ENCODE measurements around the gene PARN. TPM values are rescaled to one million over a fixed set of nuclear protein-coding genes. Genes with fewer than 3 reads are reported as not detected.

Gene PARN
- total and polyA plus RNA-seq, 2 of the 8 experiments (the other 6 are each of a cell fraction or from before 2014, with no cell fraction given) = 24.5 to 44.6 TPM

GRCh38 chr16:14524979-14525378 lies 105.1 kb downstream of the PARN start:
- Histone ChIP-seq H3K23ac (ENCODE audit: insufficient read length) (no peak overlapping the region), H3K27ac (ENCODE audit: low read depth, low read length) (no peak overlapping the region), H2AFZ (ENCODE audit: low read length) (no peak overlapping the region), H3K4me1 (replicated peaks in 1 of 4; ENCODE audit: control insufficient read depth in 3 of 4, insufficient read depth in 4 of 4, low read length in 3 of 4) (peaks cover 8 to 34% (median 24%) of the 10 kb centered on the region in 4 experiments), H4K91ac (replicated peaks; ENCODE audit: insufficient read length, low read length) (no peak overlapping the region), H3K9me3 (ENCODE audit: insufficient read depth in 2 of 2, low read depth in 1 of 2, low read length in 1 of 2) (no peaks in the 10 kb centered on the region), H3K18ac (ENCODE audit: extremely low read depth, low read length) (no peak overlapping the region), H3K4ac (replicated peaks; ENCODE audit: insufficient read length, low read depth, low read length) (no peak overlapping the region), H3K4me2 (ENCODE audit: insufficient read depth in 1 of 2, low read depth in 2 of 2, low read length in 2 of 2) (no peak overlapping the region), H2BK20ac (ENCODE audit: low read length) (no peak overlapping the region), H3K4me3 (ENCODE audit: extremely low read depth in 1 of 4, insufficient read depth in 2 of 4, low read depth in 3 of 4, low read length in 4 of 4) (no peak overlapping the region), H3K9ac (replicated peaks in 1 of 4; ENCODE audit: extremely low read depth in 1 of 4, low read depth in 3 of 4, low read length in 3 of 4) (no peak overlapping the region), H2BK15ac (ENCODE audit: low read length) (no peak overlapping the region), H4K5ac (ENCODE audit: insufficient read length, low read depth, low read length) (no peak overlapping the region), H2BK5ac (ENCODE audit: low read depth, low read length) (no peak overlapping the region), H3K79me1 (ENCODE audit: low read depth, low read length) (no peaks in the 10 kb centered on the region; the same call in 1 of the 2 replicates), H3K14ac (ENCODE audit: insufficient read length) (no peak overlapping the region), H3K56ac (replicated peaks; ENCODE audit: insufficient read length, low read depth, low read length) (no peak overlapping the region), H2BK120ac (replicated peaks; ENCODE audit: low read depth, low read length) (no peak overlapping the region), H2BK12ac (ENCODE audit: low read depth, low read length) (no peak overlapping the region), H2AK5ac (ENCODE audit: low read depth, low read length) (no peak overlapping the region), H4K8ac (ENCODE audit: extremely low read depth, insufficient read depth, low read length) (no peak overlapping the region), H3K23me2 (ENCODE audit: low read depth, low read length) (no peaks in the 10 kb centered on the region), H3K36me3 (ENCODE audit: control insufficient read depth in 2 of 4, insufficient read depth in 4 of 4, low read length in 3 of 4) (no peaks in the 10 kb centered on the region), H4K20me1 (replicated peaks in 1 of 2; ENCODE audit: control insufficient read depth in 1 of 2, insufficient read depth in 2 of 2, low read length in 2 of 2) (no peaks in the 10 kb centered on the region), H3K27me3 (replicated peaks in 1 of 4; ENCODE audit: control insufficient read depth in 3 of 4, extremely low read depth in 1 of 4, insufficient read depth in 3 of 4, low read length in 3 of 4) (no peaks in the 10 kb centered on the region), H3K79me2 (ENCODE audit: control insufficient read depth in 1 of 2, insufficient read depth in 2 of 2, low read length in 2 of 2) (peaks cover 0 to 4% of the 10 kb centered on the region in 2 experiments; a peak in 1 of 4 replicates)
- CTCF ChIA-PET (ENCODE audit: partially characterized antibody) = interaction anchor here (1.1 to 1.2 kb wide), 2 partner anchors 13 to 20 kb away, joined by 4 to 6 read pairs; no protein-coding TSS in a partner anchor
- POLR2A ChIA-PET (ENCODE audit: partially characterized antibody) = interaction anchor here (1.4 kb wide), 1 partner anchor 23 kb away, joined by 3 read pairs; no protein-coding TSS in a partner anchor
- FAIRE-seq = no peak
- WGBS, 2 experiments (ENCODE audit: extremely low coverage in 1 of 2, insufficient coverage in 1 of 2, insufficient read length in 1 of 2, insufficient replicate concordance in 2 of 2, low coverage in 1 of 2, low lambda C conversion rate in 2 of 2, missing lambda C conversion rate in 1 of 2) = 93% methylated on average over 3 of the region's 3 CpGs; no CpG with 5 or more reads in 1 of the 2 experiments
- DNase-seq (ENCODE audit: low read depth in 1 of 2, low spot score in 2 of 2) = no peak
- TF ChIP-seq MAX (IDR thresholded peaks at IDR 0.05) (no peak), EZH2 (IDR thresholded peaks at IDR 0.05; ENCODE audit: low read depth, low read length, severe bottlenecking) (no peak), YY1 (IDR thresholded peaks at IDR 0.05; ENCODE audit: low read depth, low read length) (no peak), ZNF274 (IDR thresholded peaks at IDR 0.05; ENCODE audit: borderline replicate concordance, extremely low read depth, low read length) (no peak), CTBP2 (IDR thresholded peaks at IDR 0.05; ENCODE audit: borderline replicate concordance, insufficient read depth, insufficient read length, low read length) (no peak), HDAC2 (IDR thresholded peaks at IDR 0.05; ENCODE audit: borderline replicate concordance in 1 of 2, low read depth in 2 of 2, low read length in 2 of 2) (no peak), BACH1 (IDR thresholded peaks at IDR 0.05; ENCODE audit: low read length) (no peak), RFX5 (IDR thresholded peaks at IDR 0.05; ENCODE audit: borderline replicate concordance, low read depth, low read length) (no peak), MAFK (IDR thresholded peaks at IDR 0.05; ENCODE audit: low read depth, low read length) (no peak), BCL11A (IDR thresholded peaks at IDR 0.05; ENCODE audit: low read depth in 2 of 2, low read length in 2 of 2) (no peak), ATF2 (IDR thresholded peaks at IDR 0.05; ENCODE audit: low read length) (no peak), GTF2F1 (IDR thresholded peaks at IDR 0.05; ENCODE audit: borderline replicate concordance, low read depth, low read length) (no peak)
